Ishikawa (cell line): ENCODE results near the gene NTM.

Experiments used
- CEBPB ChIP-seq: IDR thresholded peaks from 2 replicates; pipeline ENCODE4 v1.6.1; 2012
- CREB1 ChIP-seq: IDR thresholded peaks from 2 replicates; pipeline ENCODE4 v1.6.1; 2012; ENCODE audit warnings: low read depth
- EGR1 ChIP-seq: IDR thresholded peaks from 2 replicates; pipeline ENCODE4 v1.6.1; 2012
- EP300 ChIP-seq: IDR thresholded peaks from 2 replicates; pipeline ENCODE4 v1.6.1; 2012; ENCODE audit warnings: borderline replicate concordance
- FOXM1 ChIP-seq: IDR thresholded peaks from 2 replicates; pipeline ENCODE4 v1.6.1; 2012; ENCODE audit warnings: low read depth, borderline replicate concordance
- MAX ChIP-seq: IDR thresholded peaks from 2 replicates; pipeline ENCODE4 v1.6.1; 2012
- NFIC ChIP-seq: IDR thresholded peaks from 2 replicates; pipeline ENCODE4 v1.6.1; 2012
- RAD21 ChIP-seq: IDR thresholded peaks from 2 replicates; pipeline ENCODE4 v1.6.1; 2012; ENCODE audit warnings: low read depth
- REST ChIP-seq: IDR thresholded peaks from 2 replicates; pipeline ENCODE4 v1.6.1; 2012; ENCODE audit warnings: low read depth, mild to moderate bottlenecking
- TAF1 ChIP-seq: IDR thresholded peaks from 2 replicates; pipeline ENCODE4 v1.6.1; 2012; ENCODE audit warnings: low read depth, mild to moderate bottlenecking
- TCF12 ChIP-seq: IDR thresholded peaks from 2 replicates; pipeline ENCODE4 v1.6.1; 2012; ENCODE audit warnings: low read depth
- TEAD4 ChIP-seq: IDR thresholded peaks from 2 replicates; pipeline ENCODE4 v1.6.1; 2012
- USF1 ChIP-seq: IDR thresholded peaks from 2 replicates; pipeline ENCODE4 v1.6.1; 2012
- YY1 ChIP-seq: IDR thresholded peaks from 2 replicates; pipeline ENCODE4 v1.6.1; 2012; ENCODE audit warnings: low read depth
- ZBTB7A ChIP-seq: IDR thresholded peaks from 2 replicates; pipeline ENCODE4 v1.6.1; 2012; ENCODE audit warnings: low read depth

NTM gene

GRCh38 chr11:132062541-132062940 lies 692.1 kb downstream of the NTM start:
- TF ChIP-seq EP300 (no peak), TEAD4 (no peak), CREB1 (no peak), NFIC (no peak), ZBTB7A (no peak)

GRCh38 chr11:132064987-132065620 lies 694.7 kb downstream of the NTM start:
- TF ChIP-seq CREB1 = no peak
- no peak for TF ChIP-seq CEBPB
- TF ChIP-seq MAX = no peak

- TF ChIP-seq MAX (no peak), NFIC (no peak), CEBPB (no peak), REST (no peak), TCF12 (no peak), EGR1 (no peak), ZBTB7A (no peak), CREB1 (no peak), FOXM1 (no peak), RAD21 (no peak), EP300 (no peak), USF1 (no peak), TAF1 (no peak), TEAD4 (no peak)
Observed at GRCh38 chr11:132068556-132068955, 698.1 kb downstream of the NTM start.

- no peak for TF ChIP-seq CEBPB
- no peak for TF ChIP-seq RAD21
- no peak for TF ChIP-seq EGR1
- no peak for TF ChIP-seq FOXM1
- no peak for TF ChIP-seq NFIC
Observed at GRCh38 chr11:132072044-132072857, 701.8 kb downstream of the NTM start.

GRCh38 chr11:132072858-132073211 lies 702.4 kb downstream of the NTM start:
- no peak for TF ChIP-seq RAD21
- TF ChIP-seq FOXM1 = no peak
- TF ChIP-seq CEBPB = no peak
- TF ChIP-seq USF1 = no peak
- TF ChIP-seq EP300 = no peak
- no peak for TF ChIP-seq CREB1
- TF ChIP-seq TCF12 = no peak
- no peak for TF ChIP-seq MAX
- TF ChIP-seq NFIC = no peak
- TF ChIP-seq TEAD4 = no peak
- no peak for TF ChIP-seq EGR1
- TF ChIP-seq YY1 = no peak
- no peak for TF ChIP-seq TAF1
- no peak for TF ChIP-seq REST
- no peak for TF ChIP-seq ZBTB7A

GRCh38 chr11:132073787-132074186 lies 703.4 kb downstream of the NTM start:
- TF ChIP-seq ZBTB7A (no peak), MAX (no peak), USF1 (no peak), RAD21 (no peak), TAF1 (no peak), YY1 (no peak)
